GM12864 (cell line): Measurements from ENCODE around the gene SH3RF1.

Source experiments
- DNase-seq: peaks from one replicate; pipeline ENCODE4 v3.0.0-alpha.2; 2011; ENCODE audit warnings: low read depth
- H3K4me3 ChIP-seq: 2 replicates; pipeline ENCODE4 v1.5.1; 2011; ENCODE audit warnings: mild to moderate bottlenecking, low read depth, low read length, control low read depth
- TF ChIP-seq, protein P1 (sequence below): IDR thresholded peaks from 2 replicates; pipeline ENCODE4 v1.5.1; 2011; ENCODE audit warnings: low read depth, mild to moderate bottlenecking, moderate library complexity, low read length, control low read depth, inconsistent platforms; ENCODE audit errors: missing control alignments

SH3RF1 gene

GRCh38 chr4:169150806-169151205 is 120.0 kb downstream of the SH3RF1 start:
- TF ChIP-seq, protein P1, sequence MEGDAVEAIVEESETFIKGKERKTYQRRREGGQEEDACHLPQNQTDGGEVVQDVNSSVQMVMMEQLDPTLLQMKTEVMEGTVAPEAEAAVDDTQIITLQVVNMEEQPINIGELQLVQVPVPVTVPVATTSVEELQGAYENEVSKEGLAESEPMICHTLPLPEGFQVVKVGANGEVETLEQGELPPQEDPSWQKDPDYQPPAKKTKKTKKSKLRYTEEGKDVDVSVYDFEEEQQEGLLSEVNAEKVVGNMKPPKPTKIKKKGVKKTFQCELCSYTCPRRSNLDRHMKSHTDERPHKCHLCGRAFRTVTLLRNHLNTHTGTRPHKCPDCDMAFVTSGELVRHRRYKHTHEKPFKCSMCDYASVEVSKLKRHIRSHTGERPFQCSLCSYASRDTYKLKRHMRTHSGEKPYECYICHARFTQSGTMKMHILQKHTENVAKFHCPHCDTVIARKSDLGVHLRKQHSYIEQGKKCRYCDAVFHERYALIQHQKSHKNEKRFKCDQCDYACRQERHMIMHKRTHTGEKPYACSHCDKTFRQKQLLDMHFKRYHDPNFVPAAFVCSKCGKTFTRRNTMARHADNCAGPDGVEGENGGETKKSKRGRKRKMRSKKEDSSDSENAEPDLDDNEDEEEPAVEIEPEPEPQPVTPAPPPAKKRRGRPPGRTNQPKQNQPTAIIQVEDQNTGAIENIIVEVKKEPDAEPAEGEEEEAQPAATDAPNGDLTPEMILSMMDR, result no peak
- no peak for DNase-seq
- no peak overlapping the region for H3K4me3 ChIP-seq

- H3K4me3 ChIP-seq, result no peak overlapping the region
- TF ChIP-seq, protein P1, result no peak
- DNase-seq, result no peak
Measured at GRCh38 chr4:169148885-169149284, 121.9 kb downstream of the SH3RF1 start.

DNA sequence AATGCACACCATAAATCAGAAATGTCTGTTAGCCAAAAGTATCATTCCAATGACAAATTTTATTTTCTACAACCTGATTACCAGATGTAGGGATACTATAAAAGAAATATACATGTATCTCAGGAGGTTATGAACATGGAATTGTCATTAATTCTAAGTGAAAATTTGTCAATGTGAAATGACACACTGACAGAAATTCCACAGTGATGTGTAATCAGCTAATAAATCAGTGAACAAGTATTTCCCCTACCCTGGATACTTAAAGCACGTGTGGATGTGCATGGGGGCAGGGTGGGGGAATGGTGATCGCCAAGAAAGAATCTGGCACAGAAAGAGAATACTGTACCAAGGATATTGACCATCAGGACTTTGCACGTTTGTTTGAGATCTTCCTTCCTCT is 123.6 kb downstream of the SH3RF1 start:
- DNase-seq, result no peak
- TF ChIP-seq, protein P1, result no peak
- no peak overlapping the region for H3K4me3 ChIP-seq

DNA sequence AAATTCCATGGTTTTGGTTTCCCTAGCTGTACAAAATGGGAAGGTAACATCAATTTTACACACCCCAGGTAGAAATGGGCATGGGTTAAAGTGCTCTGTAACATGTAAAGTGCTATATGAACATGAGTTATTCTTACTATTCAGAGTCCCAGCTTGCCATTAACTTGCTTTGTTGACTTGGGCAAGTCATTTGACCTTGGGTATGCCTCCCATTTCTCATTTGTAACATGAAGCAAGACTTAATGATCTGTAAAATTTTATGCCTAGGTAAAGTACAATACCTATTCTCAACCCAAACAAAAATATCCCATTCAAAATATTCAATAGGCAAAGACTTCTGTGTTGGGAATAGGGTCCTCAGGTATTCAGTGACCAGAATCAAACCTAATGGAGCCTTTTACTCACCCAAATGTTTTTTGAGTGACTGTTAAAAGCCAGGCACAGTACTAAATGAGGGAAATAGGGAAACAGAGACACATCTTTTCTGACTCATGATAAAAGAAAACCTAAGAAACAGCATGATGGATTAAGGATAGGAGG is 126.6 kb downstream of the SH3RF1 start:
- no peak overlapping the region for H3K4me3 ChIP-seq
- TF ChIP-seq, protein P1, result no peak
- DNase-seq, result no peak

- no peak overlapping the region for H3K4me3 ChIP-seq
- DNase-seq, result no peak
- TF ChIP-seq, protein P1, result no peak
Measured at GRCh38 chr4:169143335-169143734, 127.4 kb downstream of the SH3RF1 start.

- no peak overlapping the region for H3K4me3 ChIP-seq
- no peak for DNase-seq
- TF ChIP-seq, protein P1, result no peak
Measured at GRCh38 chr4:169142906-169143305, 127.8 kb downstream of the SH3RF1 start.

DNA sequence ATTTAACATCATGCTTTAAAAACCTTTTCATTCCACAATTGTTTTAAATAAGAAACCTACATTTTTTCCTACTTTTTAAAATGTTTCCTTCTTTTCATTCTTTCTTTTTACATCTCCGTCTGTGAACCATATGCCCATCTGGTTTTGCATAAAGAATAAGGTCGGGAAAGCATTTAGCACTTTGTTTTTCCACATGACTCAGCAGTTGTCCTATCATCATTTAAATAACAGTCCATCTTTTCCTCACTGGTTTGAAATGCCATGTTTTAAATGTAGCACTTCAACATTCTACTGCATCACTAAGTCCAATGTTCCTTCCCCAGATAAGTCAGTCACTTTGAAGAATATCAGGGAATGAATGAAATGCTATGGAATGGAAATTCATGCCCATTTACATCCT is 128.4 kb downstream of the SH3RF1 start:
- TF ChIP-seq, protein P1, result no peak
- no peak overlapping the region for H3K4me3 ChIP-seq
- DNase-seq, result no peak
